HG03095 (cell line): ENCODE measurements around the gene TDO2.
"Not testable (repeated sequence)": the region's sequence is repeated elsewhere in the genome, so short reads cannot be mapped to it uniquely, and the experiment has no call there.

Source experiments
- ATAC-seq: cut with Tn5 transposase; IDR thresholded peaks from one replicate; pipeline ENCODE4 v1.9.1; 2021; ENCODE audit warnings: moderate library complexity; ENCODE audit not compliant: unreplicated experiment

TDO2 gene

GRCh38 chr4:155906554-155907247 lies 3.2 kb downstream of the TDO2 start:
- ATAC-seq, result no peak

- ATAC-seq, result no peak
These were observed 4.1 kb downstream of the TDO2 start for GRCh38 chr4:155907556-155907955.

GRCh38 chr4:155908187-155909139 lies 5.0 kb downstream of the TDO2 start:
- ATAC-seq, result peak; percentile 68

- ATAC-seq, result no peak
These were observed 6.2 kb downstream of the TDO2 start for GRCh38 chr4:155909615-155910226.

- ATAC-seq, result no peak
These were observed 8.4 kb downstream of the TDO2 start for GRCh38 chr4:155911905-155912304.

GRCh38 chr4:155914782-155915181 lies 11.3 kb downstream of the TDO2 start:
- no peak for ATAC-seq

- ATAC-seq, result no peak
These were observed 18.1 kb downstream of the TDO2 start for GRCh38 chr4:155921597-155921996.

GRCh38 chr4:155924637-155925036 lies 21.1 kb downstream of the TDO2 start:
- ATAC-seq, result no peak

- no peak for ATAC-seq
These were observed 26.3 kb downstream of the TDO2 start for GRCh38 chr4:155929833-155930232.

GRCh38 chr4:155930330-155930729 lies 26.8 kb downstream of the TDO2 start:
- no peak for ATAC-seq

GRCh38 chr4:155931634-155932033 lies 28.1 kb downstream of the TDO2 start:
- ATAC-seq, result no peak

- not testable (repeated sequence) for ATAC-seq
These were observed 31.1 kb downstream of the TDO2 start for GRCh38 chr4:155934634-155935033.

- ATAC-seq, result no peak
These were observed 32.0 kb downstream of the TDO2 start for GRCh38 chr4:155935389-155935986.

- ATAC-seq, result no peak
These were observed 37.7 kb downstream of the TDO2 start for GRCh38 chr4:155941085-155941790.

GRCh38 chr4:155941820-155942219 lies 38.3 kb downstream of the TDO2 start:
- no peak for ATAC-seq

- no peak for ATAC-seq
These were observed 40.3 kb downstream of the TDO2 start for GRCh38 chr4:155943605-155944291.

GRCh38 chr4:155944516-155944915 lies 41.0 kb downstream of the TDO2 start:
- ATAC-seq, result no peak

- ATAC-seq, result no peak
These were observed 43.0 kb downstream of the TDO2 start for GRCh38 chr4:155946486-155946885.

- no peak for ATAC-seq
These were observed 45.0 kb downstream of the TDO2 start for GRCh38 chr4:155948541-155948940.

GRCh38 chr4:155950461-155950860 lies 47.0 kb downstream of the TDO2 start:
- no peak for ATAC-seq
